Superior temporal gyrus (tissue), 1 donor: Measurements from ENCODE around the gene RIC8B.

Experiments
- DNase-seq: peaks from one replicate; pipeline ENCODE4 v3.0.0-alpha.2; 2016; ENCODE audit errors: extremely low spot score

The RIC8B gene

DNA sequence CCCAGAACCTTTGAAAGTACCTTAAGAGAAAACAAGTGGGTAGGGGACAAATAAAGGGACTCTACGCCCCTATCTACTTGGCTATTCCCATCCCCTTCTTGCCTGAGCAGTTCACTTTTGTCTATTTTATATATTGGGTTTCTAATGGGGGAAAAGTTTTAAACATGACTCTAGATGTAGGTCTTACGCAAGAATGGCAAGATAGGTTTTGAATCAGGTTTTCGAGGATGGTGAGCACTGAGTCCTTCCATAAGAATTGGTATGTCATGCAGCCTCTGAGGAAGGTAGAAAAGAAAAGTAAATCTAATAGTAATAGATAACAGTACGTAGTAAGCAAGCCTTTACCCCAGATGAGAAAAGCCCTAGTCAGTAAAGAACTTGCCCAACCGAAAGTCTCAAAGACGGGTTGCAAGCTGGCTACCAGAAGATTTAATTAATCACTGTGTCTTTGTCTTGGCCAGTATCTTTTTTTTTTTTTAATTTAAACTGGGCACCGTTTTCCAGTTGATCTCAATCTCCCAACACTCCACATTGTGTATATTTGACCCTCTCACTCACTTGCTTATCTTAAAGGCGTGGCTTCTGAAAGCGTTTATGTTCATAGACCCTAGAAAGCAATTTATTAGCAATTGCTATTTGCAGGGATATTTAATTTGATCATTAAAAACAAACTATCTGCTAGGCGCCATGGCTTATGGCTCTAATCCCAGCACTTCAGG is 94.7 kb downstream of the RIC8B start:
- no peak for DNase-seq

DNA sequence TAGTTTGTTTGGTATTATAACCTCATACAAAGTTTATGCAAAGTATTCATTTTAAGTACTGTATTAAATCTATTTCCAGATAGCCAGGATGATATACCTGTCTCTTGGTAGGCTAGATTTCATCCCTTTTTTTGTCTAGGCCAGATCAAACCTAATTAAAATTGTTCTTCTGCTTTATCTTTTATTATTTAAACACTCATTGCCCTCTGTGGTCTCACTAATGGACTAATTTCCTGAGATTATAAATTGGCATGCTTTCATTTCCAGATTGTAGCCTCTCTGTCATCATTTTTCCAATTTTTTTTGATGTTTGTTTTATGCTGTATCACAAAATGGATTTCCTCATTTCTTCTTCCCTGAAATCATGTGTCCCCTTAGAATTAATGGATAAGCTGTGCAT is 95.6 kb downstream of the RIC8B start:
- no peak for DNase-seq

DNA sequence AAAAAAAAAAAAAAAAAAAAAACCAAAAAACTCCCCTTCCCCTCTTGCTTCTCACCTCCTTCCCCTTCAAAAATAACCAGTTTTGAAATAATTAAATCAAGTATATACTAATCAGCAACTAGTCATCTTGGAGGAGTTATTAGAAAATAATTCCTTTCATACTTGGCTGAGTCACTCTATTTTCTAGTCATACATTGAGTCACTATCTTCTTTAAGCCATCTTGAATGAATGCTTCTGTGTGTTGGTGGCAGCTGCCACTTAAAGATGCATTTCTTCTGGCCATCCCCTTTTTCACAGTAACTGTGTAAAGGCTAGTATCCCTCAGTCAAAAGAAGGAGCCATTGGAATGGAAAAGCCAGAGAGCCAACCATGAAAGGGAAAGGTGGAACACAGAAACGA is 97.0 kb downstream of the RIC8B start:
- no peak for DNase-seq

DNA sequence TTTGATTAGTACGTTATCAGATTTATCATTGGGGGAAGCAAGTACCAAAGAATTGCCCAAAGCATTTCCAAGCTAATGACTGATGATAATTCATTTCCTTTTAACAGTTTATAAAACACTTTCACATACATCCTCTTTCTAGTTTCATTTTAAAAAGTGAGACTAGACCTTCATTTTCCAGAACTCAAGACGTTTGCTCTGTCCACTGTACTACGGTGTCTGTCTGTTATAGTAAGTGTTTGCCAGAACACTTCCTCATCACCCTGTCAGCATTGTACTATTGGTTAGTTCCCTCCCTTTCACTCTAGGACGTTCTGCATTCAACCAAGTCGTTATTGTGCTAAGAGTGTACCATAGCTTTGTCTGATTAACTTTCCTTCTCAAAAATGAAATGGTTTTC is 99.5 kb downstream of the RIC8B start:
- DNase-seq: no peak

DNA sequence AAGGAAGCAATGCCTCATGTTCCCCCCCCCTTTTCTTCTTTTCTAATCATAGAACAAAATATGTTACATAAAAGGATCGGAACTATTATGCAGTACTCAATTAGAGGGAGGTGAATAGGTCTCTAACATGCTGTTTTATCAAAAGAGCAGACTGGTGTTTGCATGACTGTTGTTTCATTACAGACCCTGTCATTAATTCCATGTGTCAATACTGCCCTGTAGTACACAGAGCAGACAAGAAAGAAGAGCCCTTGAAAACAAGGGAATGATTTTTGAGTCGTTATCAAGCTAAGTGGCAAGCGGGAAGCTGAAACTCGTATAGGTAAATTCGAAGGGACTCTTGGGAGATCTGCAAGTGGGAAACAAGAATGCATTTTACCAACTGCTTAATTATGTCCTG is 104.3 kb downstream of the RIC8B start:
- no peak for DNase-seq

DNA sequence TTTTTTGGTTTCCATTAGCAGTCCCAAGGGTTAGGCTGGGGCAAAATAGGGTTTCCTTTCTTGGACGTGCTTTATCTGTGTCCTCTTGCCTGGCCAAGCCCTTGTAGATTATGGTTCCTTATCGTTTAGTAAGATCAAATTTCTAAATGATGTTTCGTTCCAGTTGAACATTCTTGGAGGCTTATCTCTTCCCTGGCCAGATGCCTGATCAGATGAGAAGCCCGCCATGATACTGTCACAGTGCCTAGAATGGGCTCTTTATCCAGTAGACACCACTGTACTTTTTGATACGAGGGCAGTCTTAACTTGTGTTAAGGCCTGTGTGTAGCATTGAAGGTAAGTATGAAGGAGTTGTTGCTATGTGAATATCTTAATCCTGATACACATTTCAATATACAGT is 105.1 kb downstream of the RIC8B start:
- DNase-seq: no peak

DNA sequence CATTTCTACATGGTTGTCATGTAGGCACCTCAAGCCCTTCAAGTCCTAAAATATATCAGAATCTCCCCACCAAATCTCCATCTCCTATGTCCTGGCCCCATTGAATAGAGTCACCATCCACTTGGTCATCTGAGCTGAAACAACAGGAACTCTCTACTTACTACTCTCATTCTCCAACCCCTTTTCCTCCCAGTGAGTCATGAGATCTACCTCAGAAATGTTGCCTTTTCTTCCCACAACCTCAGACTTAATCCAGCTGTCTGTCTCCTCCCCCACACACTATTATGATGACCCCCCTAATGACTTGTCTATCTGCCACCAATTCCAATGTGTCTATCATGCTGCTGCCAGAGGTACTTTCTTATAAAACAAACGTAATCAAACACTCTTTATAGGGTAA is 108.9 kb downstream of the RIC8B start:
- DNase-seq: no peak

DNA sequence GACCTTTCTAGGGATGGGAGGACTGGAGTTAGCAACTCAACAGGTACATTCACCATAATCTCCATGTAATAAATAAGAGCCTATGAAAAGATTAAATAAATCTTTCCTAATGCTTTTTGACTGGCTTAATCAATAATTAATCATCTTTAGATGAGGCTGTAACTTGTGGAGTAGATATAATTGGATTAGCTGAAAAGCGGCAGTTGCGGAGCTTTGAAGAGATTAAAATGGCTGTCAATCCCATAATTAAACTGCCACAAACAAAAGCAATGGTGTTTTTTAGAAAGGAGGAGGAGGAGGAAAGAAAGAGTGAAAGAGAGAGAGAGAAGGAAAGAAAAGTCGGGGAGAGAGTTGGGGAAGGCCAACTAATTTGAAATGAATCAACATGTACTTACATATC is 110.5 kb downstream of the RIC8B start:
- no peak for DNase-seq

DNA sequence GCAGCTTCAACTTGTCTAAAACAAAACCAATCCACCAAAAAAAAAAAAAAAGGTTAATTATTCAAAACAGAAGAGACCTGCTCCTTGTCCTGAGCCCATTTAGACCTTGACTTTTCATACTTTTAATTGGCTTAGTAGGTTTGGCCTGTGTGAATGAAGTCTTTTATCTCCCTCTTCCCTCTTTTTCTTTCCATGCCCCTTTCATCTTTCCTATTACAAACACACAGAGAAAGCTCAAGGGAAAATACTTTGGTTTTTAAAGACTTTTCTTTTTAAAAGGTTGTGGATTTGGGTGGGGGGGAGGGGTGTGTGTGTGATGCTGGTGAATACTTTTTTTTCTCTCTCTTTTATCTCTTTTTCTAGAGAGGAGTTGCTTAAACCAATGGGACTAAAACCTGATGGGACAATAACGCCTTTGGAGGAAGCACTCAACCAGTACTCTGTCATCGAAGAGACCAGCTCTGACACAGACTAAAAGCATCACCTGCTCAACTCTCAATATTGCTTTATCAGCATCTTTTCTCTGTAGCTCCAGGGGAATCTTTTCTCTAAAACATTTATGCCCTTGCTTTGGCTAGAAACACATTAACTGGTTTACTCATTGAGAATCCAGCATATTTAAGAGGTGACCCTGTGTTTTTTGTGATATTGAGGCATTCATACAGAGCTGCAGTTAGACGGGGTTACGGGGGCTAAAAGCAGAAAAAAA is 111.2 kb downstream of the RIC8B start:
- DNase-seq: no peak

DNA sequence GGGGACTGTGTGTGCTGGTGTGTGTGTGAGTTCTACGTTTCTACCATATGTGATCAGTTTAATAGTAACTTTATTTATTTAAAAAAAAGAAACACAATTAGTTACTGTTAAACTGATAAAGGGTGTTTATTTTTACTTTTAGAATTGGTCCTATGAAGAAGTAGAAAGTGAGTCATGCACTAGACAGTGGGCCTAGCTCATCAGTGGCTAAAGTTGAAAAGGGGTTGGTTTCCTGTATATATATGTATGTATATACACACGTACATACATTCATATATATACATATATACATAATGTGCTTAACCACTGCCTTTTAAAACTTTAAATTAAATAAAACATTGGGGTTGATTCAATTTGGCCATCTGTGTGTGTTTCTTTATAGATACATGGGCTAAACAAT is 112.5 kb downstream of the RIC8B start:
- no peak for DNase-seq

DNA sequence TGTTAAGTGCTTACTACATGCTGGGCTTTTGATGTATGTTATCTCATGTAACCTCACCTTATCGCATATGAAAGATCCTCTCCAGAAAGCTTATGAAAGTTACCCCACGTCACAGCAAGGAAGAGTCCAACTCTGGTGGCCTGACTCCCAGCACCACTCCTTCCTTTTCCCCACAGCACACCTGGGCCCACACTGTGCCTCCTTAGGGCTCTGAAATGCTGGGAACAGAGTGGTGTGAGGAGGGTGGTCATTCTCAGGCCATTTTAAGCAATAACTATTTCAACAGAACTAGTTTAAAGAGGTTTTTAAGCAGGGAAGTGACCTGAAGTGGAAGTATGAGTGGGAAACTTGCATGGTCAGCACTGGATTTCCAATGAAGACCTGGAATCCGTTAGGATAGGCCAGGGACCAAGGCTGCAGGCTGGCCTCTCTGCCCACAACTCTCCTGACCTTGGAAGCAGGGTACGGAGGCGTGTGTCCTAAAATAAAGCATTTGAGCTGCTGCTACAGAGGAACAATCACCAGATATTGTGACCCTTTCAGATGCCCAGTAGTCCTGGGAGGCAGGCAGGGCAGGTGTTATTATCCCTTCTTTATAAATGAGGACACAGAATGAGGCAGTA is 114.0 kb downstream of the RIC8B start:
- no peak for DNase-seq

DNA sequence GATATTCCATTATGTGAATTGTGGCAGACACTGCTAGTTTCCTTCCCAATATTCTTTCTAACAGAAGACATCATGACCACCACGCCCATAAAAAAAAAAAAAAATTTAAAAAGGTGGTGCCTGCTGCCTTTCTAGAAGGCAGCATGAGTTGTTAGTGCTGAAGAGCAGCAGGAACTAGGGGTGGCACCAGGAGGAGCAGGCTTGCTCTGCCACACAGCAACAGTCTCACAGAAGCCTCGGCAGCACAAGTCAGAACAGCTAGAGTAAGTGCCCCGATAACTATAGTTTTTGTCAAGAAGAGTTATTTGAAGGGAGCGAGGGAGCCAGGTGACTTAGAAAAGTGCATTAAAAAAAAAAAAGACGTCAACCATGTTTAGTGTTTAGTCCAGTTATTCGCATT is 114.8 kb downstream of the RIC8B start:
- no peak for DNase-seq

DNA sequence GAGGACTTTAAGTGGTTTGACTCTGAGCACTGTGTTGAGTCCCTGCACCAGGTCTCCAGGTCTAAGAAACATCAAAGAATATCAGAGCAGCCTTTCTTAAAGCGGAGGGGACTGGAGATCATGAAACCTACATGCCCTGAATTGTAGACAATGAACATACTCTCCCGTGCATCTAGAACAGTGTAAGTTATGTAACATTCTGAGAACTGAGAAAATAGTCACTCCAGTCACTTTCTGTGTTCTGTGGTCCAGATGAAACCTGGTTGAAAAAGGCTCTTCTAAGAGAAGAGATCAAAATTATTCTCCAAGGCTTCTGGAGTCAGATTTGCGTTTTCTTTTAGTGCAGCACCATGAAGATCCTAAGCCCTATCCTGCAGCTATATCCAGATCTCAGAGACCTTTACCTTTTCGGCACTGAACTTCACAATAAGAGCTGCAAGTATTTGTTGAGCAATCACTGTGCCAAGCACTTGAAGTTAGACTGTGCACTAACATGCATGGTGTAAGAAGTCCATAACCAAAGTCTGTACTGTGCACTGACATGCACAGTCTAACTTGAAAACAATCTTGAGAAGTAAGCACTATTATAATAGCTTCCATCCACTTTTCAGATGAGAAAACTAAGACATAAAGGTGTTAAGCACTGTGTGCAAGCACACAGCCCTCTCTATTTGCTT is 115.6 kb downstream of the RIC8B start:
- peak; percentile 52 for DNase-seq

DNA sequence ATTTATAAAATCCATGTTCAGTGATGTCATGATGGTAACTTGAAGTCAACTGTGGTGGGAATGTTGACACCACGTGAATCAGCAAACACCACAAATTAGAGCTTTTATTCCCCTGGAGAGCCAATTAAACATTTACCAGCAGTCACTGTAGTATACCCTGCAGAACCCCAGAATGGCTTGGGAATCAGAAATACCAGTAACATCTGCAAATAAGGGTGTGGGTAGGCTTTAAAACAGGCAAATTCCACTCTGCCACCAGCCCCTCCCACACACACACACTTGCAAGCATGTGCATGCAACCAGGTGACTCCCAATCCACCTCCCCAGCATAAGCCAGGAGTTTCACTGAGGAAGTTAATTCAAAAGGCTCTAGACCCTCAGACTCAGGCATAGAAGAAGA is 117.6 kb downstream of the RIC8B start:
- no peak for DNase-seq

DNA sequence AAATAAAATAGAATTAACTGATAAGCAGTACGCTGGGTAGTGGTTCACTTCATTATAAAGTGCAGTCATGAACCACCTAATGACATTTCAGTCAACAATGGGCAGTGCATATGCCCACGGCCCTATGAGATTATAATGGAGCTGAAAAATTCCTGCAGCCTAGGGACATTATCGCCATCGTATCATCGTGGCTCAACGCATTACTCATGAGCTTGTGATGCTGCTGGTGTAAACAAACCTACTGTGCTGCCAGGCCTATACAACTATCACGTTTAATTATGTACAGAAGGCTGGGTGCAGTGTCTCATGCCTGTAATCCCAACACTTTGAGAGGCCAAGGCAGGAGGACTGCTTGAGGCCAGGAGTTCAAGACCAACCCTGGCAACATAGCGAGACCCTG is 119.0 kb downstream of the RIC8B start:
- no peak for DNase-seq

DNA sequence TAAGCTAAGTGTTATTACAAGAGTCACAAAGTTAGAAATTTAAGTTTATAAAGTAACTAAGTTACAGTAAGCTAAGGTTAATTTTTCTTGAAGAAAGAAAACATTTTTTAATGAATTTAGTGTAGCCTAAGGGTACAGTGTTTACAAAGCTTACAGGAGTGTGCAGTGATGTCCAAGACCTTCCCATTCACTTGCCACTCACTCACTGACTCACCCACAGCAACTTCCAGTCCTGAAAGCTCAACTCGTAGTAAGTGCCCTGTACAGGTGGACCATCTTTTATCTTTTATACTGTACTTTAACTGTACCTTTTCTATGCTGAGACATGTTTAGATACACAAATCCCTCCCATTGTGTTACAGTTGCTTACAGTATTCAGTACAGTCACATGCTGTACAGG is 120.3 kb downstream of the RIC8B start:
- DNase-seq: no peak

DNA sequence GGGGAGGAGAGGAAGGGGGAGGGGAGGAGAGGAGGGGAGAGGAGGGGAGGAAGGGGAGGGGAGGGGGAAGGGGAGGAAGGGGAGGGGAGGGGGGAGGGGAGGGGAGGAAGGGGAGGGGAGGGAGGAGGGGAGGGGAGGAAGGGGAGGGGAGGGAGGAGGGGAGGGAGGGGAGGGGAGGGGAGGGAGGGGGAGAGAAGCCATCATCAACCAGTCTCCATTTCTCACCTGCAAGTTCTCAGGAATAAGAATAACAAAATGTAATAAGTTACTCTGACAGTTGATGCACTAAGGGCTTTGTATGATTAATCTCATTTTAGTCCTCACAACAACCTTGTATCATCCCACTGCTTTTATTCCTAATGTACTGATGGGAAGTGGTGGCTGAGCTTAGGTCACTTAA is 122.1 kb downstream of the RIC8B start:
- no peak for DNase-seq

DNA sequence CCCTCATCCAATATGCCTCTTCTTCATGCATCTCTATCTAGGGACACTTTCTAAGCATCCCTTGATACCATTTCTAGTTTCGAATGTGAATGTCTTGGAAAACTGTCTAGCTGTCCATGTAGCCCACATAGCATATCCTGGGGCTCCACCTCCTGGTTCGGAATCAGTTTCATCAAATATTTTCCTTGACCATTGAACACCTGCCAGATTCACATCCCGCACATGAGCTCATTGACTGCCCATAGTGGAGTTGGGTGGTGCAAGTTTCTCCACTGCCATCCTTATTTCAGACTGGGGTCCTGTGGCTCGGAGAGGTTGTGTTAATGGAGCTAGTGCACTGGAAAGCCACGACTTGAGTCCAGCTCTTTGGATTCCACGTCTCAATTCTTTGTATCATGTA is 122.6 kb downstream of the RIC8B start:
- DNase-seq: no peak

DNA sequence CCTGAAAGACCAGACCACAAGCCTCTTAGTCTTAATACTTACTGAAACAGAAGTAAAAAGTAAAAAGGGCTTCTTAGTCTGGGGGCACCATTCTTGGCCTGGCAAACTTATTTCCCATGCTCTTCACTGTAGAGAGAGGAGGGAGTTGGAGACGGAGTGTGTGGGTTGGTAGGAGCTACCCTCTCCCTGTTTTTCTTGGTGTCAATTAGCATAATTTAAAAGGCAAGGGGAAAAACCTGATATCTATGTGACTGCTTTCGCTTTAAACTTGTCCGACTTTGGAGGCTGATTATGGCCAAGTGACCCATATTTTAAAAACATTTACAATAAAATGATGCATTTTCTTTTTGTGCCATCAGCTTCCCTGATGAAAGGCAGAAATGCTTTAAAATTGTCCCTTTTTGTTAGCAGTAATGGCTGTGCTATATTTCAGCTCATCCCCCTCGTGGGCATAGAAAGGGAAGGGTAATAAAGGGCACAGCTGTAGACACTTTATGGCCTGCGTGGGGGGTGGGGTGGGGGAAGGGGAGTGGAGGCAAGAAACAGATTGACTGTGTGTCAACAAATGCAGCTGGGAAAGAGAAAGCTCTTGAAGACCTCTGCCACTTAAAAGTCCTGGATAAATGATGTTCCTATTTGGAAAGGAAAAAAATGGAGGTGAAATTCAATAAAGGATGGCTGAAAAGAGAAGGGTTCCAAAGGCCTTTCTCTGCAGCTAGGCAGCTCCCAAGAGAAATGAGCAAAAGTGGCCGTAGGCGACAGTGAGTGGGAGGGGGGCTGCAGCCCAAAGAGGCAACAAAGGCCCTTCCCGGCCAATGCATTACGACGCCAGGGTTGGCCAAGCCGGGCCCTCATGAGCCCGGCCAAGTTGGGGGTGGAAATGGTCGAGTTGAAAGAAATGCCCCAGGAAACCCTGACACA is 123.8 kb downstream of the RIC8B start:
- no peak for DNase-seq

DNA sequence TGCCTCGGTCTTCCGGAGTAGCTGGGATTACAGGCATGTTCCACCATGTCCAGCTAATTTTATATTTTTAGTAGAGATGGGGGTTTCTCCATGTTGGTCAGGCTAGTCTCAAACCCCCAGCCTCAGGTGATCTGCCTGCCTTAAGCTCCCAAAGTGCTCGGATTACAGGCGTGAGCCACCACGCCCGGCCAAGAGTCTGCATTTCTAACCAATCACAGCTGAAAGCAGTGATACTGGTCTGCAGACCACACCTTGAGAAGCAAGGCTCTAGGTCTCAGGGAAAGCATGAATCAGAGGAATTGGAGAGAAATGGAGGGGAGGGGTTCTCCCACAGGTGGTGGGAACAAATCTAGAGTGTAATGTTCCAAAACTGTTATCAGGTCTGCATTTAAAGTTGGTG is 126.1 kb downstream of the RIC8B start:
- no peak for DNase-seq

DNA sequence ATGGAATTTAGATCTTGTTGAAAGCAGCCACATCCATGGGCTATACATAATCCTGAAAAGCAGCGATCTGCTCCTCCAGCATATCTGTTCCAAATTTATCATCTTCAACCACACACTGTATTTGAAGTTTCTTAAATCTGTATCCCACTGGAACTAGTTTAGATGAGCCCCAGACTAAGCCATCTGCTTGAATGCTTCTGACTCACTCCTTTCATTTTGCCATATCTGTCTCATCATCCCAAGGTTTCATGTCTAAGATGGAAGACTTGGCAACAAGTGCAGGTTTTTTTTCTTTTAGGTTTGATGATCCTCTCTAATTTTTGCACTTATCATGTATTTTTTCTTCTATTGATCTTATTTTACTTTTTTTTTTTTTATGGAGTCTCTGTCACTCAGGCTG is 126.8 kb downstream of the RIC8B start:
- no peak for DNase-seq

DNA sequence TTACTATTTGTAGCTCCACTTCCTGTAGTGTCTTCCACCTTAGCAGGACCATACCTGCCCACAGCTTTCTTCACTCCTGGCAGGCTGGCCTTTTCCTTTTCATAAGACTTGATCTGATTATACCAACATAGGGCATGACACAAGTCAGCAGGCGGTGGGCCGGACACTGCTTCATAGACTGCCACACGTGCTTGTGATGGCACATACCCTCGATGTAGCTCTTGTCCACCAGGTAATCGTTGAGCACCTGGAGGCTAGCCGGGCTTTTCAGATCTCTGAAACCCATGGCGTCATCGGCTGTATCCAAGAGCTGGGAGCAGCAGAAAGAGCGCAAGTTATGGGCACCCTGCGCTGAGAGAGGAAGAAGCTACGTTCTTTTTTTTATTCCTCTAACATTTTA is 127.6 kb downstream of the RIC8B start:
- no peak for DNase-seq
